HepG2 (cell line): Measurements from ENCODE around the gene IRF2. TPM values are rescaled to one million over a fixed set of nuclear protein-coding genes. Genes with fewer than 3 reads are reported as not detected.

Experiments
- ARNT ChIP-seq: fragments of 450-650 bp; IDR thresholded peaks from 2 replicates; pipeline ENCODE4 v1.6.1; 2017
- ATF5 ChIP-seq: sonication (generic); formaldehyde crosslinking; IDR thresholded peaks from 2 replicates; pipeline ENCODE4 v1.4.0; 2020; ENCODE audit warnings: mild to moderate bottlenecking, low read depth, missing genetic modification reagents
- CHCHD3 ChIP-seq: sonication (generic); formaldehyde crosslinking; IDR thresholded peaks from 2 replicates; pipeline ENCODE4 v1.8.0; 2022; ENCODE audit warnings: mild to moderate bottlenecking, missing genetic modification reagents, moderate library complexity
- E2F5 ChIP-seq: sonication (generic); formaldehyde crosslinking; conservative IDR thresholded peaks from 2 replicates; pipeline ENCODE4 v1.4.0; 2020; ENCODE audit warnings: missing genetic modification reagents
- ERF ChIP-seq: IDR thresholded peaks from 2 replicates; pipeline ENCODE4 v1.6.1; 2018; ENCODE audit warnings: missing biosample characterization, missing genetic modification reagents
- ESRRA ChIP-seq: sonication (generic); formaldehyde crosslinking; IDR thresholded peaks from 2 replicates; pipeline ENCODE4 v1.5.1; 2020; ENCODE audit warnings: mild to moderate bottlenecking, low read depth, missing genetic modification reagents
- GLI4 ChIP-seq: sonication (generic); formaldehyde crosslinking; IDR thresholded peaks from 2 replicates; pipeline ENCODE4 v1.5.1; 2020; ENCODE audit warnings: missing genetic modification reagents, mild to moderate bottlenecking, moderate library complexity, borderline replicate concordance
- MXD1 ChIP-seq: sonication (generic); formaldehyde crosslinking; IDR thresholded peaks from 2 replicates; pipeline ENCODE4 v1.4.0; 2020; ENCODE audit warnings: mild to moderate bottlenecking, missing genetic modification reagents
- NCOA5 ChIP-seq: sonication (generic); formaldehyde crosslinking; IDR thresholded peaks from 2 replicates; pipeline ENCODE4 v1.4.0; 2020; ENCODE audit warnings: missing genetic modification reagents
- NR2F2 ChIP-seq: IDR thresholded peaks from 2 replicates; pipeline ENCODE4 v1.6.1; 2012; ENCODE audit warnings: low read depth, inconsistent platforms, borderline replicate concordance
- PHF21A ChIP-seq: sonication (generic); formaldehyde crosslinking; IDR thresholded peaks from 2 replicates; pipeline ENCODE4 v1.5.0; 2020; ENCODE audit warnings: mild to moderate bottlenecking, missing genetic modification reagents
- PITX1 ChIP-seq: sonication (generic); formaldehyde crosslinking; IDR thresholded peaks from 2 replicates; pipeline ENCODE4 v1.5.1; 2020; ENCODE audit warnings: mild to moderate bottlenecking, missing genetic modification reagents
- SOX5 ChIP-seq: IDR thresholded peaks from 2 replicates; pipeline ENCODE4 v1.6.1; 2016; ENCODE audit warnings: borderline replicate concordance
- ZBED4 ChIP-seq: sonication (generic); formaldehyde crosslinking; IDR thresholded peaks from 2 replicates; pipeline ENCODE4 v1.4.0; 2020; ENCODE audit warnings: missing genetic modification reagents, borderline replicate concordance
- ZBTB3 ChIP-seq: sonication (generic); formaldehyde crosslinking; IDR thresholded peaks from 2 replicates; pipeline ENCODE4 v1.4.0; 2020; ENCODE audit warnings: low read depth, mild to moderate bottlenecking, moderate library complexity, missing genetic modification reagents, borderline replicate concordance
- ZBTB38 ChIP-seq: sonication (generic); formaldehyde crosslinking; IDR thresholded peaks from 2 replicates; pipeline ENCODE4 v1.5.1; 2020; ENCODE audit warnings: mild to moderate bottlenecking, missing genetic modification reagents
- ZBTB7B ChIP-seq: sonication (generic); formaldehyde crosslinking; IDR thresholded peaks from 2 replicates; pipeline ENCODE4 v1.4.0; 2020; ENCODE audit warnings: missing genetic modification reagents
- ZGPAT ChIP-seq: IDR thresholded peaks from 2 replicates; pipeline ENCODE4 v1.6.1; 2016; ENCODE audit warnings: mild to moderate bottlenecking
- ZMYM2 ChIP-seq: sonication (generic); formaldehyde crosslinking; IDR thresholded peaks from 2 replicates; pipeline ENCODE4 v1.8.0; 2022; ENCODE audit warnings: mild to moderate bottlenecking, missing genetic modification reagents
- ZNF230 ChIP-seq: sonication (generic); formaldehyde crosslinking; IDR thresholded peaks from 2 replicates; pipeline ENCODE4 v1.4.0; 2020; ENCODE audit warnings: mild to moderate bottlenecking, missing genetic modification reagents
- ZNF629 ChIP-seq: sonication (generic); formaldehyde crosslinking; conservative IDR thresholded peaks from 2 replicates; pipeline ENCODE4 v1.5.0; 2020; ENCODE audit warnings: missing genetic modification reagents
- ZNF709 ChIP-seq: sonication (generic); formaldehyde crosslinking; IDR thresholded peaks from 2 replicates; pipeline ENCODE4 v1.5.0; 2020; ENCODE audit warnings: mild to moderate bottlenecking, missing genetic modification reagents
- ZNF839 ChIP-seq: sonication (generic); formaldehyde crosslinking; IDR thresholded peaks from 2 replicates; pipeline ENCODE4 v1.4.0; 2020; ENCODE audit warnings: missing genetic modification reagents, mild to moderate bottlenecking, borderline replicate concordance
- polyA plus RNA-seq, 8 experiments: library from polyadenylated mRNA; depleted of rRNA in 3 of 8; stranded (reverse) in 7 of 8; unstranded in 1 of 8; fragments of >200 nt; fragmentation: Illumina TruSeq in 4 of 8; extraction: Trizol in 4 of 8; gene quantifications; 2 replicates each; pipeline versions ENCODE4 v1.2.1 to v1.2.3, GENCODE V29; 2011 to 2016; ENCODE audit warnings: low read depth in 4 of 8, missing spikeins in 1 of 8, mixed read lengths in 1 of 8; ENCODE audit not compliant: insufficient read depth in 1 of 8
- total RNA-seq, 5 experiments: library from RNA; depleted of rRNA; stranded (reverse); fragments of >200 nt; fragmentation: Illumina TruSeq; extraction: Trizol; gene quantifications; 2 replicates each; pipeline ENCODE4 v1.2.3, GENCODE V29; 2016; ENCODE audit warnings: low read depth in 1 of 5

The IRF2 gene
- total and polyA plus RNA-seq, 2 of the 13 experiments (the other 11 are each of a cell fraction or from before 2014, with no cell fraction given), result 15.5 to 28.8 TPM

- TF ChIP-seq ZBTB7B (CRISPR knock-in tag) (peak; percentile 5; the same call in 1 of the 2 replicates), ZNF709 (CRISPR knock-in tag) (peak; percentile 56; the same call in 1 of the 2 replicates), MXD1 (CRISPR knock-in tag) (0 out of 2 replicates have a peak, but pooled peaks have one; percentile 9), PITX1 (CRISPR knock-in tag) (peak; percentile 55; the same call in 1 of the 2 replicates), ESRRA (CRISPR knock-in tag) (peak; percentile 35; the same call in 1 of the 2 replicates), CHCHD3 (CRISPR knock-in tag) (0 out of 2 replicates have a peak, but pooled peaks have one; percentile 37), GLI4 (peak; percentile 52; the same call in 1 of the 2 replicates), ZNF839 (CRISPR knock-in tag) (no peak), ZBED4 (CRISPR knock-in tag) (peak; percentile 73; the same call in 1 of the 2 replicates), ARNT (no peak), ATF5 (CRISPR knock-in tag) (no peak), ZBTB3 (CRISPR knock-in tag) (peak; percentile 98), ZBTB38 (CRISPR knock-in tag) (0 out of 2 replicates have a peak, but pooled peaks have one; percentile 24), ZGPAT (CRISPR knock-in tag) (peak; percentile 42; the same call in 1 of the 2 replicates), SOX5 (peak; percentile 23; the same call in 1 of the 2 replicates), ZNF230 (CRISPR knock-in tag) (no peak; the same call in 1 of the 2 replicates), NCOA5 (no peak), E2F5 (no peak), ERF (CRISPR knock-in tag) (0 out of 2 replicates have a peak, but pooled peaks have one; percentile 28), ZMYM2 (CRISPR knock-in tag) (peak; percentile 47; the same call in 1 of the 2 replicates), PHF21A (CRISPR knock-in tag) (peak; percentile 51; the same call in 1 of the 2 replicates), NR2F2 (peak; percentile 33; the same call in 1 of the 2 replicates), ZNF629 (CRISPR knock-in tag) (peak; percentile 15; the same call in 1 of the 2 replicates)
These were observed 34.3 kb downstream of the IRF2 start (continued) for GRCh38 chr4:184439856-184440594.
